ENCODE data around the gene OR11H12.
"Not testable (repeated sequence)": the region's sequence is repeated elsewhere in the genome, so short reads cannot be mapped to it uniquely, and the experiment has no call there.

Gene OR11H12, protein sequence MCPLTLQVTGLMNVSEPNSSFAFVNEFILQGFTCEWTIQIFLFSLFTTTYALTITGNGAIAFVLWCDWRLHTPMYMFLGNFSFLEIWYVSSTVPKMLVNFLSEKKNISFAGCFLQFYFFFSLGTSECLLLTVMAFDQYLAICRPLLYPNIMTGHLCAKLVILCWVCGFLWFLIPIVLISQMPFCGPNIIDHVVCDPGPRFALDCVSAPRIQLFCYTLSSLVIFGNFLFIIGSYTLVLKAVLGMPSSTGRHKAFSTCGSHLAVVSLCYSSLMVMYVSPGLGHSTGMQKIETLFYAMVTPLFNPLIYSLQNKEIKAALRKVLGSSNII

DNA sequence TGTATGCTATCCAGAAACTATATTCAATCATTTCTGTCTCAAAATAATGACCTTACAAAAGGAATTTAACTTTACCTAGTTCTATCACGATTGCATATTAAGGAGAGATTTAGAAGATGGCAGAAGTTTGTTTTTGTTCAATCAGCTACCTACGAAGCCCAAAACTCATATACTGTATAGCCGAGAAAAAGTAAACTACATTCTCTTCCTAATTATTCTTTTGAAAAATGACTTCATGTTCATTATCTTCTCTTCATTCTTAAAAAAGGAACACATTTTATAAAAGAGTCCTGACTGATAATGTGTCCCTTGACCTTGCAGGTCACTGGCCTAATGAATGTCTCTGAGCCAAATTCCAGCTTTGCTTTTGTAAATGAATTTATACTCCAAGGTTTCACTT is at the start of gene OR11H12:
Gene OR11H12, plus strand, starts transcription at position 301 of the 400 bp plus-strand sequence. Its CDS starts 0 bp downstream, at position 301.
- DNase-seq: not testable (repeated sequence)

DNA sequence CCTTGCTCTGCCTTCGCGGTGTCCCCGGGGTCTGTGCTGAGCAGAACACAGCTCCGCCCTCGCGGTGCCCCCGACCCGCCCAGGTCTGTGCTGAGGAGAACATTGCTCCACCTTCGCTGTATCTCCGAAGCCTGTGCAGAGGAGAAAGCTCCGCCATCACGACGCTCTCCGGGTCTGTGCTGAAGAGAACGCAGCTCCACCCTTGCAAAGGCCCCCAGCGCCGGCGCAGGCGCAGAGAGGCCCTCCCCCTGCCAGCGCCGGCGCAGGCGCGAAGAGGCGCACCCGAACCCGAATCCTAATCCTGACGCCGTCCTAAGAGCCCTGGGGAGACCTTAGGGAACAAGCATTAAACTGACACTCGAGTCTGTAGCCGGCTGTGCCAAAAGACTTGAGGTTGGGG is 18.0 kb upstream of the OR11H12 start:
- DNase-seq: not testable (repeated sequence)

DNA sequence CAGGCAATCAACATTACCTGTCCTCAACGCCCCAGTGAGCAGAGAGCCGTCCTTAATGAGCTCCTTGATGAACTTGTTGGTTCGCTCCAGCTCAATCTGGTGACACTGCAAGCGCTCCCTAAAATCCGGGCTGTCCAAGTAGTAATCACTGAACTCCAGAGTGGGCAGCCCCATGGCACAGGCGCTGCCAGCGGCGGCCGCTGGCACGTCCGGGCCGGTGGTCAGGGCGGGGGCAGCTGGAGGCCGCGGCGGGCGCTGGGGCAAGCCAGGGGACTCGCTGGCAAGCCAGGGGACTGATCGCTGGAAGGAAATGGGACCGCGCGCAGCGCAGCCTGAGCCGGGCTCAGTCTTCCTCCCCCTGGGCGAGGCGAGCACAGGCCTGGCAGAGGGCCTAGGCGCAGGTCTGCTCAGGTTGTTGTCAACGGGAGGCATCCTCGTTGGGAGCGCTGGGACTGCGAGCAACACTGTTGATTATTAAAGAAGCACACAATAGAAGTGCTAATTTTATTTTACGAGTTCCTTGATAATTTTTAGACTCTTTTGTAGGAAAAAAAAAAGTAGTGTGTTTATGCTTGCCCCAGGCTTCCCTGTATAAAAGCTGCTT is 25.8 kb downstream of the OR11H12 start:
- not testable (repeated sequence) for DNase-seq

DNA sequence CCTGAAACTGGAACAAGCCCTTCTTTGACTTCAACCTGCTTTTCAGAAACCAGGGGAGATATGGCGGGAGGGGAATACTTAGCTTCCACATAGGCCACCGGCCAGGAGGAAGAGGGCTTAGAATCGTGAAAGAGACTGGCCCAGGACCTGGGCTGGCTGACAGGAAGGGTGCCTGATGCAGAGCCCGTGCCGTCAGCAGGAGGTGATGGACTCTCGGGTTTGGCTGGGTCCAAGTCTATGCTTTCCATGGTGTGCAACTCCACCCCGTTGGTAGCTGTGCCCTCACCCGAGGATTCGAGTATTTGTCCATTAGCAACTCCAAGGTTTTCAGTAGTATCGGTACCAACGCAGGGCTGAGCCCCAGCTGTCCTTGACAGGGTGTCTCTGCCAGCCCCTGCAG is 35.1 kb downstream of the OR11H12 start:
- DNase-seq: not testable (repeated sequence)

DNA sequence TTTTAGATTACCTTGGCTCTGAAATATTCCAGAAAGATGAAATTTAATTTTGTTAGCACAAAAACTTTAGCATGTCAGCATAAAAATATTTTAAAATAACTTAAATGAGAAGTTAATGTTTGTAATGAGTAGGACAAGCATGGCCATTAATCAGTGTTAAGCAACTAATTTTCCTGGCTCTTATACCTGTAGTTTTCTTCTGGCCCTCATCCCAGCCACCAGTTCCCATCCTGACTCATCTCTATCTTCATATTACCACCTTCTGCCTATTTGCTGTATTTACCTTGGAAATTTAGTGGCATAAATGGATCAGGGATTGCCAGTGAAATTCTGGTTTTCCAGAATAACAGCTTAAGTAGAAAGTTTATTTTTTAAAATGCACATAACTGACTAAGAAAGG is 37.1 kb downstream of the OR11H12 start:
- not testable (repeated sequence) for DNase-seq

DNA sequence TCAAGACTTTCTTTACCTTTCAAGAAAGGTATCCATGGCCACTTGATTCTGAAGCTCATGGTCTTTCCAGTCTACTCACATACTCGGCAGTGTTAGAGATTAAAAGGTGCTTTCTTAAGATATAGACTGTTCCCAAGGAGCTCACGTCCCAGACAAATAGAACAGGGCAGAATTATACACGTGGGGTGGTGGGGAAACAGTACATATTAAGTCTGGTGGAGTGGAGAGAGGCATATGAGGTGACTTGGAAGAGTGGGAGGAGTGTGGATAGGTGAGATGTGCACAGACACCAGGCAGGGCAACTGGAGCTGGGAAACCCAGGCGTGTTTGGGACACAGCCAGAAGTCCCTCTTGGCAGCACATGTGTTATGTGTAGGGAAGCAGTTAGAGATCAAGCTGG is 37.9 kb downstream of the OR11H12 start:
- not testable (repeated sequence) for DNase-seq

DNA sequence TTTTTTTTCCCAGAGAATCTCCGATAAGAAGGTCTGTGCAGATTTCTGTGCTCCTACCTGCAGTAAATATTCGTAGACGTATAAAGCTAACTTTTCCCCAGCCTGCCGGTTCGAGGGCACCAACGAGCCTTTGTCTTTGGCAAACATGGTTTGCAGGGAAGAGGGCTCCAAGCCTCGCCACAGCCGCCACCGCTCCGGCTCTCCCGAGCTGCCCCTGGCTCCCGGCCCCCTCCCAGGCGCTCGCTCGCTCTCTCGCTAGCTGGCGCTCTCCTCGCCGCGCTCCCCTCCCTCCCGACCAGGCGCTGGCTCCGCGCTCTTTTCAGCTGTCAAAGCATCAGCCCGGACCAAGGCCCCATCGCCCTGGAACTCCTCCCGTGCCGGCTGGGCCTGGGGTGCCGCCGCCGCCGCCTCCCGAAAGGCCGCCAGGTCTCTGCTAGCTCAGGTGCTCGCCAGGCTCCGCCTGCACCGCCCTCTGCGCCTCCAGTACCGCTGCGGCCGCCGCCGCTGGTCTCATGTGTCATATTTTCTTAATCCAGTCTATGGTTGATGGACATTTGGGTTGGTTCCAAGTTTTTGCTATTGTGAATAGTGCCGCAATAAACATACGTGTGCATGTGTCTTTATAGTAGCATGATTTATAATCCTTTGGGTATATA is 45.3 kb downstream of the OR11H12 start:
- not testable (repeated sequence) for DNase-seq

All from left hindlimb (tissue), 1 donor.